Activated CD8-positive, alpha-beta memory T cell treated with anti-CD3 and anti-CD28 coated beads for 36 hours (primary cell): Measurements from ENCODE around the gene PLGRKT. TPM values are rescaled to one million over a fixed set of nuclear protein-coding genes. Genes with fewer than 3 reads are reported as not detected.
"Not testable (repeated sequence)": the region's sequence is repeated elsewhere in the genome, so short reads cannot be mapped to it uniquely, and the experiment has no call there.

Experiments
- CTCF ChIA-PET: fragments of 350-600 bp; sonication (Branson Sonifier 250); formaldehyde crosslinking; loops from one replicate; lab custom pipeline; 2021; ENCODE audit warnings: antibody characterized with exemption; lab: Charles Lee
- POLR2A ChIA-PET: fragments of 350-600 bp; sonication (Branson Sonifier 250); formaldehyde crosslinking; loops from one replicate; lab custom pipeline; 2021; ENCODE audit warnings: antibody characterized with exemption; lab: Charles Lee
- total RNA-seq, 2 experiments: library from RNA; stranded (reverse); gene quantifications; one replicate each; pipeline ENCODE4 v1.2.3, GENCODE V29; 2021

PLGRKT gene
- total RNA-seq, 2 experiments from 2014 or later: 31.8 to 35.7 TPM

DNA sequence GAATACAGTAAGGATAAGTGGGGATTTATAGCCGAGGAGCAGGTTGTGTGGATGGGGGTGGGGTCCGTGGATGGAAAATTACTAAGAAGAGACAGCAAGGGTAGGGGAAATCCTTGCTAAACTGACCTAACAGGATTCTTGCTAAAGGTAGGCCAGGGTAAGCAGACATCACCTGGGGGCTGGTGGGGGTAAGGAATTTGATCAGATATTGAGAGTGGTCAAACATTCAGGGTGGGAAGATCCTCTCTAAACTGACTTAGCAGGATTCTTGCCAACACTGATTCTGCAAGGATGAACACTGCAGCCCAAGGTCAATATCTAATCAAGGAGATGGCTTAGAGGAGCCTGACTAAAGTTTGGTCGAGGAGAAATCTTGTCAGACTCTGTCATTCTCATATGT, 2.7 kb upstream of the PLGRKT start:
- ChIA-PET CTCF (interaction anchor here (0.7 to 3.7 kb wide), 6 partner anchors 9 to 254 kb away, joined by 3 to 18 read pairs (median 3); partner anchors contain the start of genes CD274 and INSL6), POLR2A (interaction anchor here (0.8 kb wide), 1 partner anchor 10 kb away, joined by 4 read pairs; the partner anchor contains the start of gene CD274)

GRCh38 chr9:5438301-5439162, 807 bp upstream of the PLGRKT start:
- ChIA-PET POLR2A (interaction anchor here (0.6 to 2.2 kb wide), 3 partner anchors 12 to 148 kb away, joined by 3 to 8 read pairs (median 6); partner anchors contain the start of gene CD274), CTCF (interaction anchor here (0.8 to 3.7 kb wide), 5 partner anchors 11 to 190 kb away, joined by 3 to 18 read pairs (median 3); partner anchors contain the start of genes CD274 and RIC1)

DNA sequence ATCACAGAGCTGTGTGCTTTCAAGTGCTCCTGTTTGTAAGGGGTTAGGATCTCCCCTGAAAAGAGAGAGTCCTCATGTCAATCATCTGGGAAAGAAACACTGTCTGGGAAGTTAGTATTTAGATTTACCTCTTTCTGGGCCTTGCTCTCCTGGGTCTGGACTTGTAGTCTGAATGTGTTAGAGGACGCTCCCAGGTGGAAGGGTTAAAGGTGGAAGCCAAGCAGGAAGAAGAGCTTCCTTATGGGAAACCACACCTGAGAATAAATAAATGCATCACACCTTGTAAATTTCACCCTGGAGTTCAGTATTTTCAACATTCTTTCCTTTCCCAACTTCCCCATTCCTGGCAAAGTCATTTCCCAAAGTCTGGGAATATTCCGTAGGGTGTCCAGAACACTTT, 1.3 kb downstream of the PLGRKT start:
- POLR2A ChIA-PET: interaction anchor here (2.1 to 2.2 kb wide), 2 partner anchors 14 to 23 kb away, joined by 7 to 8 read pairs; partner anchors contain the start of gene CD274
- CTCF ChIA-PET: no interaction called here

DNA sequence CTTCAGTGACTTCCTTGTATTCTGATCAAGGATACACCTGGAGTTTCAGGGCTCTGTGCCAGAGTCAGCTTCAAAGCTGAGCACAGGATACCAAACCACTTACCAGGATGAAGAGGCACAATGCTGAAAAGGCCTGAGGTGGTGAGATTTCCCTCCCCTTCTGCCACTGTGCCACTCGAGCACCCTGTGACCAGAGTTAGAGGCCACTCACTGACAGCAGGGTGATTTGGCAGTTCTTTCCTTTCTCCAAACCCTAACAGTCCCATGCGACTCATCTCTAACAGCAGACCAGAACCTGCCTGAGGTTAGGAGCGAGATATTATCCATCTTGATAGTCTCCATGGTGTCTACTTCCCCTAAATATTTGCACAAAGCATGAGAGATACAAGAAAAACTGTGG, 1.8 kb downstream of the PLGRKT start:
- ChIA-PET CTCF (no interaction called here), POLR2A (interaction anchor here (0.6 to 2.1 kb wide), 3 partner anchors 23 to 368 kb away, joined by 3 to 7 read pairs (median 3); no protein-coding TSS in a partner anchor)

GRCh38 chr9:5433841-5434810, 3.6 kb downstream of the PLGRKT start:
- POLR2A ChIA-PET, CTCF ChIA-PET: not testable (repeated sequence)

DNA sequence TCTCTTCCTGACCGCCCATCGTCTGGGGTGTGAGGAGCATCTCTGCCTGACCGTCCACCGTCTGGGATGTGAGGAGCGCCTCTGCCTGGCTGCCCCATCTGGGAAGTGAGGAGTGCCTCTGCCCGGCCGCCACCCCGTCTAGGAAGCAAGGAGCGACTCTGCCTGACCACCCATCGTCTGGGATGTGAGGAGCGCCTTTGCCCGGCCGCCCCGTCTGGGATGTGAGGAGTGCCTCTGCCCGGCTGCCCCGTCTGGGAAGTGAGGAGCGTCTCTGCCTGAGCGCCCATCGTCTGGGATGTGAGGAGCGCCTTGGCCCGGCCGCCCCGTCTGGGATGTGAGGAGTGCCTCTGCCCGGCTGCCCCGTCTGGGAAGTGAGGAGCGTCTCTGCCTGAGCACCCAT, 4.4 kb downstream of the PLGRKT start:
- POLR2A ChIA-PET, CTCF ChIA-PET: not testable (repeated sequence)

DNA sequence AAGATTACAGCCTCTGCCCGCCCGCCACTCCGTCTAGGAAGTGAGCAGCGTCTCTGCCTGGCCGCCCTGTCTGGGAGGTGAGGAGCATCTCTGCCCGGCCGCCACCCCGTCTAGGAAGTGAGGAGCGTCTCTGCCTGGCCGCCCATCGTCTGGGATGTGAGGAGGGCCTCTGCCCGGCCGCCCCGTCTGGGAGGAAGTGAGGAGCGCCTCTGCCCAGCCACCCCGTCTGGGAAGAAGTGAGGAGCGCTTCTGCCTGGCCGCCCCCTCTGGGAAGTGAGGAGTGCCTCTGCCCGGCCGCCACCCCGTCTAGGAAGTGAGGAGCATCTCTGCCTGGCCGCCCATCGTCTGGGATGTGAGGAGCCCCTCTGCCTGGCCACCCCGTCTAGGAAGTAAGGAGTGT, 4.8 kb downstream of the PLGRKT start:
- CTCF ChIA-PET, POLR2A ChIA-PET: not testable (repeated sequence)

- ChIA-PET POLR2A (no interaction called here), CTCF (no interaction called here)
Measured at GRCh38 chr9:5430912-5431311, 6.8 kb downstream of the PLGRKT start.

GRCh38 chr9:5429873-5430564, 7.7 kb downstream of the PLGRKT start:
- POLR2A ChIA-PET: no interaction called here
- CTCF ChIA-PET: interaction anchor here (0.8 to 1.5 kb wide), 4 partner anchors 7 to 244 kb away, joined by 3 to 4 read pairs (median 3); partner anchors contain the start of gene PLGRKT

- POLR2A ChIA-PET: no interaction called here
- CTCF ChIA-PET: interaction anchor here (0.8 to 1.5 kb wide), 4 partner anchors 8 to 243 kb away, joined by 3 to 4 read pairs (median 3); partner anchors contain the start of gene PLGRKT
Measured at GRCh38 chr9:5428794-5429528, 8.8 kb downstream of the PLGRKT start.

DNA sequence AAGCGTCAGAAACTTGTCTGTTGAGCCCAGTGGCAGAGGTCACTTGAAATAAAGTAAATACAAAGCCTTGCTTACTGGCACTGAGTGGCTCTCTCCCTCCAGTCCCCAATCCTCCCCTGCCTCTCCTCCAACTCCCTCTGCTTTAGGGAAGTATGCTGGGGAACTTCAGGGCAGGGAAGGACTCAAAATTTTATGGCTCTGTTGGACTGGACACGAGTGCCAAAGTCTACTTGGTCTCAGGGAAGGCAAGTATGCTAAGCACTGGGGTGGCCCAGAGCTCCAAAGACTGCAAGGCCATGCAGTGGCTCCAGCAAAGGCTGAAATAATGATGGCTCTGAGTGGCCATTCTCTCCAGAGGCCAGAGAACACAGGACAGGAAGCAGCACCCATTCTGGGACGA, 9.6 kb downstream of the PLGRKT start:
- CTCF ChIA-PET: no interaction called here
- POLR2A ChIA-PET: no interaction called here

DNA sequence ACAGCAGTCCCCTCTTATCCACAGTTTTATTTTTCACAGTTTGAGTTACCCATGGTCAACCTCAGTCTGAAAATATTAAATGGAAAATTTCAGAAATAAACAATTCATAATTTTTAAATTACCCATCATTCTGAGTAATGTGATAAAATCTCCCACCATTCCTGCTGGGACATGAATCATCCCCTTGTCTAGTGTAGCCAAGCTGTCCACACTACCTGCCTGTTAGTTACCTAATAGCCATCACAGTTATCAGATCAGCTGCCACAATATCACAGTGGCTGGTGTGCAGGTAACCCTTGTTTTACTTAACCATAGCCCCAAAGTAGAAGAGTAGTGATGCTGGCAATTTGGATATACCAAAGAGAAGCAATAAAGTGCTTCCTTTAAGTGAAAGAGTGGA, 10.7 kb downstream of the PLGRKT start:
- ChIA-PET POLR2A (no interaction called here), CTCF (interaction anchor here (1.4 kb wide), 1 partner anchor 74 kb away, joined by 3 read pairs; no protein-coding TSS in a partner anchor)

DNA sequence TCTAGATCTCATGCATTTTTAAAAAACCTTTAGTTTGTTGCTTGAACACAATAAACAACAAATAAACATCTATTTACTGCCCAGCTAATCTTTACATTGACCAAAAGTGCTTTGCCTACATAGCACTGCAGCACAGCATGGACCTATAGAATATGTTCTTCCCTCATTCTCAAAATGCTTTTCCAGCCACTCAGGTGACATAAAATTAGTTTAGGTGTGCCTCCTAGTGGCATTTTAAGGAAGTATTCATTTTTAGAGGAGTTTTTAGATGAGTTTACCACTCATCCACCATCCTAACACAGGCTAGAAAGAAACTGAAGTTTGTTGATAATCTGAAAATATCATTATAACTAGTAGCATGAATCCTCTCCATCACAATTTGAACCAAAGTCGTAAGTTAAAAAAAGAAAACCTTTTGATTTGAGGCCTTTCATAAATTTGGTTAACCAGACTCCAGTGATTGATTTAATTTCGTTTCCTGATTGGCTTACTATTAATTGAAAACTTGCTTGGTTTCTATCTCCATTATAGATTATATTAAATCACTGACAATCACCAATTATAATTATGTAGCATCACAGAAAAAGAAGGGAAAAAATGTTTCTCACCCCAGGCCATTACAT, 12.6 kb downstream of the PLGRKT start:
- POLR2A ChIA-PET: no interaction called here

DNA sequence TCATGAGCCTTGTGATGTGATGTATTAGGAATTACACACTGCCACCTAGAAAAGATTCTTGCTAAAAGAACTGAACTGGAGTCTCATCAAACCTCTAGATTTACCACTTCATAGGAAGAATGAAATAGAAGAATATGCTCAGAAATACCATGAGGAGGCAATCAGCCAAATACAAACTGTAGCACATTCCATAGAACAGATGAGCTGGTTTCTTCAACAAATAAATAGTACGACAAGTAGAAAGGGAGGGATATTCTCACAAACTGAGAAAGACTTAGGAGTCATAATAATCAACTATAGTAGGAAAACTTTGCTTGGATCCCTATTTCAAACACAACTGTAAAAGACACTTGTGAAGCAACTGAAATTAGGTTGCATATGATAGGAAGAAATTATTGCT, 15.4 kb downstream of the PLGRKT start:
- CTCF ChIA-PET: interaction anchor here (1.4 to 3.6 kb wide), 2 partner anchors 167 to 236 kb away, joined by 3 to 15 read pairs; partner anchors contain the start of gene INSL6
- POLR2A ChIA-PET: interaction anchor here (0.5 kb wide), 1 partner anchor 757 kb away, joined by 3 read pairs; no protein-coding TSS in a partner anchor

More for the DNA sequence above, 12.6 kb downstream of the PLGRKT start:
- CTCF ChIA-PET: interaction anchor here (0.7 to 2.3 kb wide), 7 partner anchors 9 to 666 kb away, joined by 3 to 8 read pairs (median 3); no protein-coding TSS in a partner anchor

DNA sequence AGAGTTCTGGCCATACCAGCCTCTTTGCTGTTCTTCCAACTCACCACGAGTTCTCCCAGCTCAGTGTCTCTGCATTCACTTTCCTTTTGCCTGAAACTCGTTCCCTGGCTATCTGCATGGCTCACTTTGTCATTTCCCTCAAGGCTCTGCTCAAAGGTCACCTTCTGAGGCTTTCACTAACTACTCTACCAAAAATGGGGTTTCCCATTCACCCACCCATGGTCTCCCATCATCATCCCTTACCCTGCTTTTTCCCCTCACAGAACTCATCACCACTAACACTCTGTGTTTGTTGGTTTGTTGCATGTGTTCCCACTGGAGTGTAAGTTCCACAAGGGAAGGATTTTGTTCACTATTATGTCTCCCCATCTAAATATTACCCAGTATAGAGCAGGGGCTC, 16.6 kb downstream of the PLGRKT start:
- CTCF ChIA-PET: interaction anchor here (1.4 to 3.6 kb wide), 2 partner anchors 168 to 235 kb away, joined by 3 to 15 read pairs; partner anchors contain the start of gene INSL6

DNA sequence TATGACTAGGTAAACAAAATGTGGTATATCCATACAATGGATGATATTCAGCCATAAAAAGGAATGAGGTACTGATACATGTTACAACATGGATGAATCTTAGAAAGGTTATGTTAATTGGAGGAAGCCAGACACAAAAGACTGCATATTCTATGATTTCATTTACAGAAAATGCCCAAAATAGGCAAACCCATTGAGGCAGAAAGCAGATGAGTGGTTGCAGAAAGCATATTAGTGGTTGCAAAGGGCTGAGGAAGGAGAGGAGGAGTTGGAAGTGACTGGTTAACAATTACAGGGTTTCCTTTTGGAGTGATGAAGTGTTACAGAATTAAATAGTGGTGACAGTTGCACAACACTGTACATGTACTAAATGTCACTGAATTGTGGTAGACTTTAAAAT, 17.7 kb downstream of the PLGRKT start:
- POLR2A ChIA-PET: no interaction called here
- CTCF ChIA-PET: no interaction called here

More for the DNA sequence above, 16.6 kb downstream of the PLGRKT start:
- POLR2A ChIA-PET: no interaction called here

GRCh38 chr9:5418481-5418880, 19.2 kb downstream of the PLGRKT start:
- ChIA-PET POLR2A (no interaction called here), CTCF (no interaction called here)
